PC-9 (cell line): ENCODE data around the gene AKAP6. TPM values are rescaled to one million over a fixed set of nuclear protein-coding genes. Genes with fewer than 3 reads are reported as not detected.

Source experiments
- BruUV-seq: library from RNA; stranded (reverse); fragments of 400-500 nt; replicated peaks from 2 replicates; lab custom pipeline; 2021; lab: Mats Ljungman, UMichigan
- CTCF ChIA-PET: fragments of 300-600 bp; sonication (Branson Sonifier 250); formaldehyde crosslinking; loops from one replicate; lab custom pipeline; 2022; ENCODE audit warnings: antibody characterized with exemption; lab: Charles Lee
- POLR2A ChIA-PET: fragments of 300-600 bp; sonication (Branson Sonifier 250); formaldehyde crosslinking; loops from one replicate; lab custom pipeline; 2022; ENCODE audit warnings: antibody characterized with exemption; ENCODE audit not compliant: unreplicated experiment; lab: Charles Lee
- DNase-seq, 2 experiments: peaks; one replicate each; pipeline versions ENCODE4 v3.0.0 to v3.0.0-alpha.2; 2015 to 2022; ENCODE audit warnings: mixed read lengths in 1 of 2
- H2AFZ ChIP-seq: fragments of 200-600 bp; sonication (generic); 2 replicates; pipeline ENCODE4 v1.8.1; 2017; ENCODE audit warnings: antibody characterized with exemption
- H3F3A ChIP-seq: fragments of 200-600 bp; sonication (generic); 2 replicates; pipeline ENCODE4 v1.8.1; 2017; ENCODE audit warnings: antibody characterized with exemption, mild to moderate bottlenecking, low read depth; ENCODE audit not compliant: insufficient read depth
- H3K27ac ChIP-seq: fragments of 200-600 bp; sonication (generic); 2 replicates; pipeline ENCODE4 v1.6.1; 2016; ENCODE audit warnings: mixed run types
- H3K27me3 ChIP-seq: fragments of 200-600 bp; sonication (generic); 2 replicates; pipeline ENCODE4 v1.6.1; 2016; ENCODE audit warnings: low read depth, mixed run types; ENCODE audit not compliant: insufficient read depth
- H3K36me3 ChIP-seq: fragments of 200-600 bp; sonication (generic); 2 replicates; pipeline ENCODE4 v1.6.1; 2016; ENCODE audit warnings: low read depth, mixed run types
- H3K4me1 ChIP-seq: fragments of 200-600 bp; sonication (generic); replicated peaks from 2 replicates; pipeline ENCODE4 v1.6.1; 2016; ENCODE audit warnings: mixed run types; ENCODE audit not compliant: insufficient read depth
- H3K4me2 ChIP-seq: fragments of 200-600 bp; sonication (generic); 2 replicates; pipeline ENCODE4 v1.6.1; 2017; ENCODE audit warnings: mixed run types
- H3K4me3 ChIP-seq: fragments of 200-600 bp; sonication (generic); 2 replicates; pipeline ENCODE4 v1.6.1; 2016; ENCODE audit warnings: mixed run types
- H3K79me2 ChIP-seq: fragments of 200-600 bp; sonication (generic); 2 replicates; pipeline ENCODE4 v1.6.1; 2017; ENCODE audit warnings: low read depth, mixed run types
- H3K9me2 ChIP-seq: fragments of 200-600 bp; sonication (generic); 2 replicates; pipeline ENCODE4 v1.8.1; 2017; ENCODE audit warnings: mild to moderate bottlenecking; ENCODE audit not compliant: insufficient read depth
- H3K9me3 ChIP-seq: fragments of 200-600 bp; sonication (generic); 2 replicates; pipeline ENCODE4 v1.8.1; 2016; ENCODE audit warnings: low read depth; ENCODE audit not compliant: insufficient read depth
- H4K20me1 ChIP-seq: fragments of 200-600 bp; sonication (generic); 2 replicates; pipeline ENCODE4 v1.8.1; 2017; ENCODE audit not compliant: insufficient read depth
- EZH2 ChIP-seq: fragments of 200-600 bp; sonication (generic); IDR thresholded peaks from 2 replicates; pipeline ENCODE4 v1.8.0; 2017; ENCODE audit warnings: antibody characterized with exemption, low read depth
- intact Hi-C: fragments of 100-400 bp; cut with micrococcal nuclease; formaldehyde crosslinking; loops from one replicate; pipeline ENCODE4 v1.10.0; 2022; ENCODE audit not compliant: unreplicated experiment
- total RNA-seq: library from RNA; stranded (reverse); gene quantifications from 2 replicates; pipeline ENCODE4 v1.2.3, GENCODE V29; 2021
- TF ChIP-seq, protein P1 (sequence below): fragments of 200-600 bp; sonication (generic); conservative IDR thresholded peaks from 2 replicates; pipeline ENCODE4 v1.6.1; 2017; ENCODE audit warnings: mixed run types, antibody characterized with exemption, mild to moderate bottlenecking, moderate library complexity

Gene AKAP6
- total RNA-seq, 1 experiment from 2014 or later = 2.8 TPM

- no peaks in the 10 kb centered on the region for H3K79me2 ChIP-seq
- H3F3A ChIP-seq = peaks cover 10% of the 10 kb centered on the region
- no peak for DNase-seq
- ChIA-PET CTCF (no interaction called here), POLR2A (no interaction called here)
- no peaks in the 10 kb centered on the region for H4K20me1 ChIP-seq
- no peaks in the 10 kb centered on the region for H3K9me2 ChIP-seq
- peaks cover 13% of the 10 kb centered on the region for H3K4me1 ChIP-seq
- no peak overlapping the region for H2AFZ ChIP-seq
- no peaks in the 10 kb centered on the region for H3K9me3 ChIP-seq
- TF ChIP-seq, protein P1, sequence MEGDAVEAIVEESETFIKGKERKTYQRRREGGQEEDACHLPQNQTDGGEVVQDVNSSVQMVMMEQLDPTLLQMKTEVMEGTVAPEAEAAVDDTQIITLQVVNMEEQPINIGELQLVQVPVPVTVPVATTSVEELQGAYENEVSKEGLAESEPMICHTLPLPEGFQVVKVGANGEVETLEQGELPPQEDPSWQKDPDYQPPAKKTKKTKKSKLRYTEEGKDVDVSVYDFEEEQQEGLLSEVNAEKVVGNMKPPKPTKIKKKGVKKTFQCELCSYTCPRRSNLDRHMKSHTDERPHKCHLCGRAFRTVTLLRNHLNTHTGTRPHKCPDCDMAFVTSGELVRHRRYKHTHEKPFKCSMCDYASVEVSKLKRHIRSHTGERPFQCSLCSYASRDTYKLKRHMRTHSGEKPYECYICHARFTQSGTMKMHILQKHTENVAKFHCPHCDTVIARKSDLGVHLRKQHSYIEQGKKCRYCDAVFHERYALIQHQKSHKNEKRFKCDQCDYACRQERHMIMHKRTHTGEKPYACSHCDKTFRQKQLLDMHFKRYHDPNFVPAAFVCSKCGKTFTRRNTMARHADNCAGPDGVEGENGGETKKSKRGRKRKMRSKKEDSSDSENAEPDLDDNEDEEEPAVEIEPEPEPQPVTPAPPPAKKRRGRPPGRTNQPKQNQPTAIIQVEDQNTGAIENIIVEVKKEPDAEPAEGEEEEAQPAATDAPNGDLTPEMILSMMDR = no peak
- TF ChIP-seq EZH2 = no peak
- H3K4me3 ChIP-seq = no peak overlapping the region
- no peaks in the 10 kb centered on the region for H3K27me3 ChIP-seq
- H3K27ac ChIP-seq = no peak overlapping the region
- intact Hi-C loops = no loop called here
- BruUV-seq = no TSS peak
- H3K36me3 ChIP-seq = no peaks in the 10 kb centered on the region
- H3K4me2 ChIP-seq = no peak overlapping the region
These were observed 93.3 kb downstream of the AKAP6 start for GRCh38 chr14:32422440-32422839.

DNA sequence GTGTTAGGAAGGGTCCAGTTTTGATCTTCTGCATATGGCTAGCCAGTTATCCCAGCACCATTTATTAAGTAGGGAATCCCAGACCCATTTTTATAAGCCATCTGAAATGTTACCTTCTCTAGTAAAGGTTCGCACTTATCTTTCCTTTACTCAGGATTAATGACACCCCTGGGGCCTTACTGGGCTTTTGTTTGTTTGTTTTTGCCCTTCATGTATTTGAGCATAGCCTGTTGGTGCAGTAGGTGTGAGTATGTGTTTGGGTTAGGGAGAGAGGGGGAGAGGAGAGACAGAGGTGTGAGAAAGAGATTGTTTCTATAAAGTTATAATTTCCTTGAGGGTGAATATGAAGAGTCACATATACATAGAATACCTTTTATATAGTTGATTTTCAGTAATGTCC lies 96.9 kb downstream of the AKAP6 start:
- CTCF ChIA-PET = no interaction called here
- no peak overlapping the region for H3K27ac ChIP-seq
- no peaks in the 10 kb centered on the region for H3K9me2 ChIP-seq
- no peaks in the 10 kb centered on the region for H3K27me3 ChIP-seq
- intact Hi-C loops = no loop called here
- H3K4me2 ChIP-seq = no peak overlapping the region
- H3K4me3 ChIP-seq = no peak overlapping the region
- TF ChIP-seq, protein P1 = no peak
- TF ChIP-seq EZH2 = no peak
- no TSS peak for BruUV-seq
- H4K20me1 ChIP-seq = no peaks in the 10 kb centered on the region
- no peak for DNase-seq
- no peaks in the 10 kb centered on the region for H3K9me3 ChIP-seq
- H3K4me1 ChIP-seq = no peaks in the 10 kb centered on the region
- H3K36me3 ChIP-seq = no peaks in the 10 kb centered on the region
- H3F3A ChIP-seq = no peaks in the 10 kb centered on the region
- no peaks in the 10 kb centered on the region for H3K79me2 ChIP-seq
- POLR2A ChIA-PET = no interaction called here
- no peak overlapping the region for H2AFZ ChIP-seq

DNA sequence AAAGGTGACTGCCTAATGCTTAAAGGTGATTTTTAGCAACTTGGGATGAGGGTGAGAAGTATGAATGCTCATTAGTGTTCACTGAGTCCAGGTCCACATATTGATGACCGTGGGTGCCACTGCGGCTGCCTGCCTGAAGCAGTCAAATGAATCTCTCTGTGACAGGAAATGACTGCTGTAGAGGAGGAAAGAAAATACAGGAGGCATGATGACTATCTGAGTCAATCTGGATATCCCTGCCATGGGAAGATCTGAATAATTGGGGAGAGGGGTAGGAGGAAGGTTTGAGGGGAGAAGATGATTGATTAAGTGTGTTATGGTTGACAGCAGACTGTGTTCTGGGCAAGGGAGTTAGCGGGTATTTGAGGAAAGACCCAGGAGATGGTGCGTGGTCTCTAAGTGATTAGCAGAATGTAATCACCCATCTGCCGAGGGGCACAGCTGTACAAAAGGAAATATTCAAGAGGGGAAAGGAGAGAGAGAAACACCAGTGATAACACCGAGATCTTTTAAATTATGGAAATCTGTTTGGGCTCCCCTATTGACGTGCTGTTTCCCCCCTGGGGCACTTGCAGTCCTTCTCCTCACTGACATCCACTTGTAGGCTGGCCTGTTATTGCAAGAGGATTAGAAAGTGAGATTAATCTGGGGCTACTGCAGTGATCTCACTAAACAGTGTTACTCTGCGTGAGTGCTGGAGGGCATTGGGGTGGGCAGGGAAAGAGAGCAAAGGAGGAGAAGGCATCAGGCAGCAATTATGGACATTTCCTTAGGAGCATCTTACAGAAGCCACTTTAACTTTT lies 97.7 kb downstream of the AKAP6 start:
- H3K4me1 ChIP-seq = no peaks in the 10 kb centered on the region
- no peaks in the 10 kb centered on the region for H3F3A ChIP-seq
- H3K27ac ChIP-seq = no peak overlapping the region
- H3K9me3 ChIP-seq = no peaks in the 10 kb centered on the region
- H3K4me3 ChIP-seq = no peak overlapping the region
- no peak for TF ChIP-seq EZH2
- TF ChIP-seq, protein P1 = no peak
- BruUV-seq = no TSS peak
- no peaks in the 10 kb centered on the region for H3K9me2 ChIP-seq
- H3K27me3 ChIP-seq = no peaks in the 10 kb centered on the region
- ChIA-PET CTCF (no interaction called here), POLR2A (no interaction called here)
- H3K4me2 ChIP-seq = no peak overlapping the region
- no peaks in the 10 kb centered on the region for H3K79me2 ChIP-seq
- no peak overlapping the region for H2AFZ ChIP-seq
- no peak for DNase-seq
- H3K36me3 ChIP-seq = no peaks in the 10 kb centered on the region
- intact Hi-C loops = no loop called here
- no peaks in the 10 kb centered on the region for H4K20me1 ChIP-seq
